HL-60 (cell line): ENCODE data around the gene MSI2.

ENCODE experiments used
- GABPA ChIP-seq: IDR thresholded peaks from 2 replicates; pipeline ENCODE4 v1.6.1; 2012; ENCODE audit warnings: low read depth
- POLR2AphosphoS5 ChIP-seq: IDR thresholded peaks from 2 replicates; pipeline ENCODE4 v1.6.1; 2012; ENCODE audit warnings: low read depth
- SPI1 ChIP-seq: IDR thresholded peaks from 2 replicates; pipeline ENCODE4 v1.6.1; 2012; ENCODE audit warnings: low read depth, mild to moderate bottlenecking, borderline replicate concordance
- TF ChIP-seq, protein P1 (sequence below): IDR thresholded peaks from one replicate; pipeline ENCODE4 v1.5.1; 2011; ENCODE audit warnings: low read length, control low read depth, inconsistent platforms; ENCODE audit not compliant: insufficient read depth
- TF ChIP-seq, protein P2 (sequence below): IDR thresholded peaks from 2 replicates; pipeline ENCODE4 v1.6.1; 2012; ENCODE audit warnings: low read depth; ENCODE audit not compliant: insufficient replicate concordance

DNA sequence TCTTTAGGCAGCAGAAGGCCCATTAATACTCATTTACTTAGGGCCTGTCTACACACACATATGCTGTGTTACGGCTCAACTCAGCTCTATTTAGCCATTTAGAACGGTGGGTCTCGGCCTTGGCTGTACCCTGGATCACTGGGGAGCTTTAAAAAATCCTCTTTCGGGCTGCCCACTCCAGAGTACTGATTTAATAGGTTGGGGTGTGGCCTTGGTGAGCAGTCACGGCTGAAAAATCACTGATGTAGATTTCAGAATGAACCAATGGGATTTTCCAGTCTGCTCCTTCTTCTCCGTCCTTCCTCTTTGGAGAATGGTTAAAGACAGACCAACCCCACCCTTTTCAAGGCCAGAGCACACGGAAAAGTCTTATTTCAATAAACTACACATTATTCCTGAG, 265.3 kb downstream of the MSI2 start:
- TF ChIP-seq, protein P1, sequence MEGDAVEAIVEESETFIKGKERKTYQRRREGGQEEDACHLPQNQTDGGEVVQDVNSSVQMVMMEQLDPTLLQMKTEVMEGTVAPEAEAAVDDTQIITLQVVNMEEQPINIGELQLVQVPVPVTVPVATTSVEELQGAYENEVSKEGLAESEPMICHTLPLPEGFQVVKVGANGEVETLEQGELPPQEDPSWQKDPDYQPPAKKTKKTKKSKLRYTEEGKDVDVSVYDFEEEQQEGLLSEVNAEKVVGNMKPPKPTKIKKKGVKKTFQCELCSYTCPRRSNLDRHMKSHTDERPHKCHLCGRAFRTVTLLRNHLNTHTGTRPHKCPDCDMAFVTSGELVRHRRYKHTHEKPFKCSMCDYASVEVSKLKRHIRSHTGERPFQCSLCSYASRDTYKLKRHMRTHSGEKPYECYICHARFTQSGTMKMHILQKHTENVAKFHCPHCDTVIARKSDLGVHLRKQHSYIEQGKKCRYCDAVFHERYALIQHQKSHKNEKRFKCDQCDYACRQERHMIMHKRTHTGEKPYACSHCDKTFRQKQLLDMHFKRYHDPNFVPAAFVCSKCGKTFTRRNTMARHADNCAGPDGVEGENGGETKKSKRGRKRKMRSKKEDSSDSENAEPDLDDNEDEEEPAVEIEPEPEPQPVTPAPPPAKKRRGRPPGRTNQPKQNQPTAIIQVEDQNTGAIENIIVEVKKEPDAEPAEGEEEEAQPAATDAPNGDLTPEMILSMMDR, result no peak
- TF ChIP-seq GABPA (no peak), POLR2AphosphoS5 (no peak), SPI1 (no peak)
- TF ChIP-seq, protein P2, sequence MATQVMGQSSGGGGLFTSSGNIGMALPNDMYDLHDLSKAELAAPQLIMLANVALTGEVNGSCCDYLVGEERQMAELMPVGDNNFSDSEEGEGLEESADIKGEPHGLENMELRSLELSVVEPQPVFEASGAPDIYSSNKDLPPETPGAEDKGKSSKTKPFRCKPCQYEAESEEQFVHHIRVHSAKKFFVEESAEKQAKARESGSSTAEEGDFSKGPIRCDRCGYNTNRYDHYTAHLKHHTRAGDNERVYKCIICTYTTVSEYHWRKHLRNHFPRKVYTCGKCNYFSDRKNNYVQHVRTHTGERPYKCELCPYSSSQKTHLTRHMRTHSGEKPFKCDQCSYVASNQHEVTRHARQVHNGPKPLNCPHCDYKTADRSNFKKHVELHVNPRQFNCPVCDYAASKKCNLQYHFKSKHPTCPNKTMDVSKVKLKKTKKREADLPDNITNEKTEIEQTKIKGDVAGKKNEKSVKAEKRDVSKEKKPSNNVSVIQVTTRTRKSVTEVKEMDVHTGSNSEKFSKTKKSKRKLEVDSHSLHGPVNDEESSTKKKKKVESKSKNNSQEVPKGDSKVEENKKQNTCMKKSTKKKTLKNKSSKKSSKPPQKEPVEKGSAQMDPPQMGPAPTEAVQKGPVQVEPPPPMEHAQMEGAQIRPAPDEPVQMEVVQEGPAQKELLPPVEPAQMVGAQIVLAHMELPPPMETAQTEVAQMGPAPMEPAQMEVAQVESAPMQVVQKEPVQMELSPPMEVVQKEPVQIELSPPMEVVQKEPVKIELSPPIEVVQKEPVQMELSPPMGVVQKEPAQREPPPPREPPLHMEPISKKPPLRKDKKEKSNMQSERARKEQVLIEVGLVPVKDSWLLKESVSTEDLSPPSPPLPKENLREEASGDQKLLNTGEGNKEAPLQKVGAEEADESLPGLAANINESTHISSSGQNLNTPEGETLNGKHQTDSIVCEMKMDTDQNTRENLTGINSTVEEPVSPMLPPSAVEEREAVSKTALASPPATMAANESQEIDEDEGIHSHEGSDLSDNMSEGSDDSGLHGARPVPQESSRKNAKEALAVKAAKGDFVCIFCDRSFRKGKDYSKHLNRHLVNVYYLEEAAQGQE, result no peak
